ENCODE data around the gene ZSCAN31.
"Not testable (repeated sequence)": the region's sequence is repeated elsewhere in the genome, so short reads cannot be mapped to it uniquely, and the experiment has no call there.

The ZSCAN31 gene

GRCh38 chr6:28330041-28330440 is 5.9 kb downstream of the ZSCAN31 start:
- in situ Hi-C loops (cut with MboI; ENCODE audit: low sequenced_read_pairs), result no loop called here

- in situ Hi-C loops (cut with MboI; ENCODE audit: low sequenced_read_pairs), result no loop called here
These were observed 9.5 kb downstream of the ZSCAN31 start for GRCh38 chr6:28326371-28326948.

GRCh38 chr6:28323813-28324424 is 12.0 kb downstream of the ZSCAN31 start:
- in situ Hi-C loops (cut with MboI; ENCODE audit: low sequenced_read_pairs), result no loop called here

- in situ Hi-C loops (cut with MboI; ENCODE audit: low sequenced_read_pairs), result no loop called here
These were observed 13.3 kb downstream of the ZSCAN31 start for GRCh38 chr6:28322661-28323060.

GRCh38 chr6:28317866-28318265 is 18.1 kb downstream of the ZSCAN31 start:
- in situ Hi-C loops (cut with MboI; ENCODE audit: low sequenced_read_pairs), result not testable (repeated sequence)

- in situ Hi-C loops (cut with MboI; ENCODE audit: low sequenced_read_pairs), result no loop called here
These were observed 20.3 kb downstream of the ZSCAN31 start for GRCh38 chr6:28315628-28316027.

- in situ Hi-C loops (cut with MboI; ENCODE audit: low sequenced_read_pairs), result no loop called here
These were observed 23.0 kb downstream of the ZSCAN31 start for GRCh38 chr6:28312939-28313338.

- in situ Hi-C loops (cut with MboI; ENCODE audit: low sequenced_read_pairs), result no loop called here
These were observed 24.7 kb downstream of the ZSCAN31 start for GRCh38 chr6:28311139-28311823.

- in situ Hi-C loops (cut with MboI; ENCODE audit: low sequenced_read_pairs), result not testable (repeated sequence)
These were observed 29.6 kb downstream of the ZSCAN31 start for GRCh38 chr6:28306363-28306762.

- in situ Hi-C loops (cut with MboI; ENCODE audit: low sequenced_read_pairs), result no loop called here
These were observed 32.4 kb downstream of the ZSCAN31 start for GRCh38 chr6:28303570-28303969.

- in situ Hi-C loops (cut with MboI; ENCODE audit: low sequenced_read_pairs), result no loop called here
These were observed 39.4 kb downstream of the ZSCAN31 start for GRCh38 chr6:28296520-28297060.

- in situ Hi-C loops (cut with MboI; ENCODE audit: low sequenced_read_pairs), result no loop called here
These were observed 40.6 kb downstream of the ZSCAN31 start for GRCh38 chr6:28295326-28295725.

GRCh38 chr6:28291573-28291972 is 44.4 kb downstream of the ZSCAN31 start:
- in situ Hi-C loops (cut with MboI; ENCODE audit: low sequenced_read_pairs), result no loop called here

- in situ Hi-C loops (cut with MboI; ENCODE audit: low sequenced_read_pairs), result no loop called here
These were observed 53.0 kb downstream of the ZSCAN31 start for GRCh38 chr6:28282926-28283325.

- in situ Hi-C loops (cut with MboI; ENCODE audit: low sequenced_read_pairs), result no loop called here
These were observed 54.5 kb downstream of the ZSCAN31 start, which contains the start of gene PGBD1 for GRCh38 chr6:28281288-28282064. Gene PGBD1, plus strand, starts transcription at chr6:28281572. Its CDS starts 2,242 bp downstream, at chr6:28283814.

- in situ Hi-C loops (cut with MboI; ENCODE audit: low sequenced_read_pairs), result no loop called here
These were observed 55.2 kb downstream of the ZSCAN31 start for GRCh38 chr6:28280595-28281287.

GRCh38 chr6:28277746-28278145 is 58.2 kb downstream of the ZSCAN31 start:
- in situ Hi-C loops (cut with MboI; ENCODE audit: low sequenced_read_pairs), result no loop called here

- in situ Hi-C loops (cut with MboI; ENCODE audit: low sequenced_read_pairs), result no loop called here
These were observed 61.1 kb downstream of the ZSCAN31 start for GRCh38 chr6:28274888-28275287.

Measured in HL-60/S4 treated with retinoic acid at 250 ng/mL for 4 days and 3 days (cell line).